ENCODE results near the gene RASSF4. TPM values are rescaled to one million over a fixed set of nuclear protein-coding genes. Genes with fewer than 3 reads are reported as not detected.
A peak's percentile ranks its signal among the peaks of the same experiment; 100 is the strongest.

The RASSF4 gene
- total RNA-seq, 1 donor from 2014 or later: 40.0 TPM

GRCh38 chr10:44995581-44995913 lies 35.9 kb downstream of the RASSF4 start:
- peak overlapping the region in 1 of 2 donors; percentile 27 for H3K4me3 ChIP-seq
- peaks cover 31 to 80% of the 10 kb centered on the region in 2 donors for H3K4me1 ChIP-seq
- DNase-seq (ENCODE audit: low spot score in 2 of 2): no peak
- TF ChIP-seq CTCF (IDR thresholded peaks at IDR 0.05): no peak
- no peaks in the 10 kb centered on the region for H3K36me3 ChIP-seq
- intact Hi-C loops (cut with DNase I): loop anchor here (5.0 kb wide), 1 partner anchor 1027 kb away; no protein-coding TSS in a partner anchor
- no peaks in the 10 kb centered on the region for H3K27me3 ChIP-seq
- H3K27ac ChIP-seq: peak overlapping the region; percentile 84 to 93
- H3K9me3 ChIP-seq: no peaks in the 10 kb centered on the region

- intact Hi-C loops (cut with DNase I): loop anchor here (2.0 to 5.0 kb wide), 2 partner anchors 183 to 1026 kb away; no protein-coding TSS in a partner anchor
- Histone ChIP-seq H3K27me3 (no peaks in the 10 kb centered on the region), H3K27ac (peak overlapping the region; percentile 84 to 93), H3K36me3 (no peaks in the 10 kb centered on the region), H3K9me3 (no peaks in the 10 kb centered on the region), H3K4me1 (peaks cover 31 to 79% of the 10 kb centered on the region in 2 donors), H3K4me3 (peak overlapping the region in 1 of 2 donors; percentile 34)
- DNase-seq (ENCODE audit: low spot score in 2 of 2): peak in 1 of 2 donors; percentile 87
- no peak for TF ChIP-seq CTCF (IDR thresholded peaks at IDR 0.05)
Observed at GRCh38 chr10:44995914-44996669, 36.5 kb downstream of the RASSF4 start.

GRCh38 chr10:44997105-44997748 lies 37.6 kb downstream of the RASSF4 start:
- Histone ChIP-seq H3K27me3 (no peaks in the 10 kb centered on the region), H3K9me3 (no peaks in the 10 kb centered on the region), H3K4me3 (peak overlapping the region in 1 of 2 donors; percentile 34), H3K27ac (peak overlapping the region; percentile 84 to 93), H3K36me3 (no peaks in the 10 kb centered on the region), H3K4me1 (peaks cover 27 to 71% of the 10 kb centered on the region in 2 donors)
- intact Hi-C loops (cut with DNase I): loop anchor here (2.0 to 5.0 kb wide), 2 partner anchors 182 to 1025 kb away; no protein-coding TSS in a partner anchor
- no peak for DNase-seq (ENCODE audit: low spot score in 2 of 2)
- no peak for TF ChIP-seq CTCF (IDR thresholded peaks at IDR 0.05)

GRCh38 chr10:44998146-44998631 lies 38.6 kb downstream of the RASSF4 start:
- H3K4me3 ChIP-seq: no peak overlapping the region
- H3K4me1 ChIP-seq: peaks cover 20 to 66% of the 10 kb centered on the region in 2 donors
- peak overlapping the region; percentile 84 to 93 for H3K27ac ChIP-seq
- no peak for DNase-seq (ENCODE audit: low spot score in 2 of 2)
- intact Hi-C loops (cut with DNase I): loop anchor here (5.0 kb wide), 1 partner anchor 1024 kb away; no protein-coding TSS in a partner anchor
- H3K36me3 ChIP-seq: no peaks in the 10 kb centered on the region
- TF ChIP-seq CTCF (IDR thresholded peaks at IDR 0.05): no peak
- no peaks in the 10 kb centered on the region for H3K9me3 ChIP-seq
- H3K27me3 ChIP-seq: no peaks in the 10 kb centered on the region

- intact Hi-C loops (cut with DNase I): loop anchor here (2.0 to 10.0 kb wide), 3 partner anchors 67 to 672 kb away; partner anchors contain the start of gene ZFAND4
- H3K9me3 ChIP-seq: no peaks in the 10 kb centered on the region
- peaks cover 0 to 20% of the 10 kb centered on the region in 2 donors for H3K36me3 ChIP-seq
- peak overlapping the region; percentile 90 to 93 for H3K27ac ChIP-seq
- H3K4me3 ChIP-seq: peak overlapping the region; percentile 74
- H3K4me1 ChIP-seq: peaks cover 7 to 49% of the 10 kb centered on the region in 2 donors
- H3K27me3 ChIP-seq: no peaks in the 10 kb centered on the region
- DNase-seq (ENCODE audit: low spot score in 2 of 2): peak in 1 of 2 donors; percentile 88
- TF ChIP-seq CTCF (IDR thresholded peaks at IDR 0.05): no peak
Observed at GRCh38 chr10:45000138-45000751, 40.6 kb downstream of the RASSF4 start.
